NCI-H187 (cell line): ENCODE results near the gene NCKAP5.

Source experiments
- DNase-seq, 2 experiments: peaks; one replicate each; lab custom pipeline; 2025; lab: John Stamatoyannopoulos, UW

NCKAP5 gene

DNA sequence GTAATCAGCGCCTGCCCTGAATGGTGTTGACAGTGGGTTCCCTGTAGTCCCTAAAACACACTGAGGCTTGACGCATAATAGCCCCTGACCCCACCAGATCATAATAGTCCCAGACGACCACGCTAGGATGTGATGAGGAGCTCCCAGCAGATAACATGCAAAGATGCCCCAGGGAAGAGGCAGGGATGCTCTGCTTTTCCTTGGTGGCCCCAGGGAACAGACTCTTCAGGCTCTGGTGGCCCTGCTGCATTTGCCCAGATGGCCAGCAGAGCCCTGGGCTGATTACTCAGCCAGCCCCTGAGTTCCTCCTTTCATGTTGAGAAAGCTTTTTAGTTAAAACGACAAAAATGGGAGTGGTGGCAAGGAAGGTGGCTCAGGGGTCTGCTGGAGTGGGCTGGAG lies 5.9 kb upstream of the NCKAP5 start:
- DNase-seq: no peak

DNA sequence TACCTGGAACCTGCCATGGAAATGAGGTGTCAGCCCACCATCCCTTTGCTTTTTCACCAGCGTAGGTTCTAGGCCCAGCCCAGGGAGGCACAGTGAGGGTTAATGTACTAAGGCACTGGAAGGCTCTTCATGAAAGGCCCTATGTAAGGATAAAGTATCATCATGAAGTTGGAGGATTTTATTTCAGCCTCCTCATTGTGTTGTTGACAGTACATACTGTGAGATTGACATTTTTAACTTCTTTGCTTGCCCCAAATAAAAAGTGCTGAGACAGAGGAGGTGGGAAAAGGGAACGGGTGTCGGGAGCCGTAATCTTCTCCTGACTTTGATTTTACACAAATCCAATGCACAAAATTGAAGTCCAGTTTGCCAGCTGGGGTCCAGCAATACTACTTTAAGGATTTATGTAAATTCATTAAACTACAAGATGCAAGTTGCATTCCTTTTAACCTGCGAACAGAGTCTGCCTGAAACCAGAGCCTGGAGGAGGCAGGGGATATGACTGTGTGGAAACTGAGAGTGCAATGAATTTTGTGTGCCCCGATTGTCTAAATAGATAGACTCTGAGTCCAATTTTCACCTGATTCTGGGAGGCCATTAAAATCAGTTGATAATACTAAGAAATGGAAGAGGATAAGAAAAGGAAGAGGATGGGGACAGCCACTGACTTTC lies 5.4 kb upstream of the NCKAP5 start:
- DNase-seq: no peak

DNA sequence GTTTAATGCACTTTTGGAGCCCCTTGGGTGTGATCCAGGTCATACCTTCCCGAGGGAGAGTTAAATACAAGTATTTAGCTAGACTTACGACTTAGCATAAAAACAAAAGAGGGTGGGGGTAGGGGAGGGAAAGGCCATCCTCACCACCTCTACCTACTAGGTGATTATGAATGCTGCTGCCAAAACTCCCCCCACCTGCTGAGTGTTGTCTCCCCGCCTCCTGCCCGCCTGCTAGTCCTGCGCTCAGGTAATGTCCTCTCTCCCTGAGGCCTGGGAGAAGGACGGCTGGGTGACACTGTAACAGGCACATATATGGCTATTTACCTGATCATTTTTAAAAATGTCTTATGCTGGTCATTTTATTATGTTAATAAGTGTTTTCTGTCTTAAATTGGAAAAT lies 3.0 kb upstream of the NCKAP5 start:
- no peak for DNase-seq

DNA sequence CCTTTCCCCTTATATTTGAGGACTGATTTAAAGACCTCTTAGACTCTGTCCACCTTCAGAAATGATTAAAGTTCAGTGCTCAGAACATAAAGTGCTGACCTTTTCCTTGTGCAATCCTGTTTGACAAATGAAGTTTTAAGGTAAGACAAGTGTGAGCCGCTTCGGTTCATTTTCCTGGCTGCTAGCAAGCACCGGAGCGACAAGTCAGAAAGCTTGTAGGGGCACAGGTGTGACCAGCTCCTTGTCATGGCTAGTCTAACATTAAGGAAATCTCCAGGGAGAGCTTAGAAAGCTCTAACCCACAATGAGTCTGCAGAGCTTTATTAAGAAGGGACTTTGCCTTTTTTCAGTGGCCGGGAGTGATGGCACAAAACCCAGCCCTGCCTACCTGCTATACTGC lies 2.3 kb upstream of the NCKAP5 start:
- peak; percentile 16 to 20 for DNase-seq

DNA sequence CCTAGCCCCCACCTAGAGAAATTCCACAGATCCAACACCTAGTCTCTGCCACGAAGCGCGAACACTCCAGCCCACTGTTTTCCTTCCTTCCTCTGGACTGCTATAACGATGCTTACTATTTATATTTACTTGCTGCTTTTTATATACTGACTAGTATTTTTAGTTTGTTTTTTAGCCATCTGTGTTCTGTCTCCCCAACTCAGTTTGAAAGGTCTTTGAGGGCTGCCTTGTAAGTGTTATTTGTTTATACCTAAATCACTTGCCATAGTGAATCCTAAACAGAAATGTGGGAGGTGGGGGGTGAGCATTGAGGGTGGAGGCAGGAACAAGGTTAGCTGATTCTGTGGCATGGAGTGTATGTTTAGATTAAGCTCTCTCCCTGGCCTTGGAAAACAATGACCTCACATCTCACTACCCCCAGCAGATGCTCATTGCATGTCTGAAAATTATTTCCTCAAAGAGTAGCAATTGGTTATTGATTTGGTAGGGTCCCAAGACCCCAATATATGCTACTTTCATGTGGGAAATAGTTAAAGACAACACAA lies 1.1 kb upstream of the NCKAP5 start:
- no peak for DNase-seq

DNA sequence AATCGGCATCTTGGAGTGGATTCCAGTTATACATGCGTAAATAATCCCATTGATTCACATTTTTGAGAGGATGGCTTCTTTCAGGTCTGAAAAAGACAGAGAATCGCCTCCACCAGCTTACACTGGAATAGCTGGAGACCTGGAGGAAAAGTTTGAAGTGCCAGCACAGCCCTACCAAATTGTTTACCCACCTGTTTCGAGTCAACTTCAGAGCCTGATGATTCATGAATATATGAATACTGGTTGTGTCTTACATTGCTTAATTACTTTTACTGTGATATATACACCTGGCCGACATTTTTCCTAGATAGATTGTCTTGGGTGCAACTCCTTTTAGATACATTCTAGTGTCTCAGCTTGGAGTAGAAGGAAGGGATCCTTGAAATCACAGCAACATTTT lies 335 bp upstream of the NCKAP5 start:
- DNase-seq: no peak

DNA sequence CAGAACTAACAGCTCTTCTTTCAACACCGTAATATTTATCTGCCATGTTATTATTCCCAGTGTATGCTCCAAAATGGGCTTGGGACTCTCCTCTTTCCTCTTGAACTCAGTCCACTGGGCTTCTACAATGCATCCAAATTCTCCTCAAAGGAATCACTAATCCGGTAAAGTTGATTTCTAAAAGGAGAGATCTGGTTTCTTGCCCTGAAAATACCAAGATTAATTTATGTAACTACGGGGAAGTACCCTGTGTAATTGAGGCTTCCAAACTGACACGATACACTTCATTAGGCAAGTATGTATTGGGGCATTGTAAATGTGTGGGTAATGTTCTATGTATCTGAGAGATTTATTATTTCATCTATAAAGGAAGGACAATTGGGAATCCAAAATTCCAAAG lies 5.7 kb downstream of the NCKAP5 start:
- DNase-seq: no peak

DNA sequence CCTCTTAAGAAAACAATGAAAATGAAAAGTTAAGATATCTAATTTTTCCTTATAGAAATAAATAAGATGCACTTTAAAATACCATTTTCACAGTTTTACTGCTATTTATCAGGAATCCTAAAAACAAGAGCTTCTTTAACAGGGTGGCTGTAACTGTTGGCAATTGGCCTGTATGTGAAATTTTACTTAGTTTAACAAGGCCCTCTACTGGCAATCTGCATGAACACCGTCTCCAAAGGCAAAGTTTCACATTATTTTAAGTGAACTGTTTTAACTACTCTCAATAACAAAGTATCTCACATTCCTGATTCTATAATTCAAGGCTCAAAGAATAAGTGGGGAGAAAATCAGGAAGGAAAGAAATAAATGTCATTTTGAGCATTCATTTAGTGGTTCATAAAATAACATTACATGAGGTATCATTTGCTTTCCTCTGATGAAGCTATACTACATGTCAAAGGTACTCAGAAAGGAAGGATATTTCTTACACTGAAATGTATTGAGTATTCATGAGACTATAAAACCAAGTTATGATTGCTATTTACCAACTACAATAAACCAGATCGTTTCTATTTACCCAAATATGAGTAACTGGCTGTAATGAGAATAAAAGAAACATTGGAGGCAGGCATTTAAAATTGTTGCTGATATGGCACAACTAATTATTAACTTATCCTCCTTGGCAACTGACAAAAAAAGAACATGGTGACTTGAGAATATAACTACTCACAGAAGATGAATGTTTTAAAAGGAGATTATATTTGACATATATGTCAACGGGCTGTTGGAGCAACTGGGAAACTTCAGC lies 7.0 kb downstream of the NCKAP5 start:
- no peak for DNase-seq

DNA sequence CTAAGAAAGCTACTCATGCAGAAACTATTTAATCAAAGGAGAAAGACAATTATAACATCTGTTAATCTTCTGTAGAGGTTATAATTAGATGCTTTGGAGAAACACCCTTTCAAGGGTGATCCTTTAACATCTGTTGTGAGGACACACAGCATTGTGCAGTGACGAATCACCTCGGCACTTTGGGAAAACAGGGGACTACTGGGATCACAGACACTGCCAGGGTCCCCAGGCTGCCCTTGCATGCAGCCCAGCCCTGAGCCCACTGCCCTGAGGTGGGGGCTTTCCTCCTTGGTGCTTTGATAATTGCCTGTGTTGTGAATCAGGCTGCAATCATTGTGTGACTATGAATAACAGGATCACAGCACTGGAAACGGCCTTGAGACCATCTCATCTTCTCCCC lies 10.6 kb downstream of the NCKAP5 start:
- no peak for DNase-seq

DNA sequence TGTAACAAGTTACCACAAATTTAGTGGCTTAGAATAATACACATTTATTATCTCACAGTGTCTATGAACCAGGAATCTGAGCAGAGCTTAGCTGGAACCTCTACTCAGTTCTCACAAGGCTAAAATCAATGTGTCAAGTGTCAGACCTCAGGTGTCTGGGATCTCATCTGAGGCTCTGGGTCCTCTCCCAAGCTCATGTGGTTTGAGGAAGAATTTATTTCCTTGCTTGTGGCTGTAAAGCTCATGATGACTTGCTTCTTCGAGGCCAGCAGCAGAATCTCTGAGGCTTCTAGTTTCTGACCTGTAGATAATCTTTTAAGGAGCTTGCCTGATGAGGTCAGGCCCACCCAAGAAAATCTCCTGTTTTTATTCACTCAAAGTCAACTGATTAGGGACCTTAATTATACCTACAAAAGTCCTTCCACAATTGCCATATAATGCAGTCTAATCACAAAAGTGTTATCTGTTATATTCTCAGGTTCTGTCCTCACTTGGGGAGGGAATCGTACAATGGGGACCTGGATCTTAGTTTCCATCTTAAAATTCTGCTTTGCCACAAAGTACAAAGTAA lies 14.3 kb downstream of the NCKAP5 start:
- DNase-seq: no peak

DNA sequence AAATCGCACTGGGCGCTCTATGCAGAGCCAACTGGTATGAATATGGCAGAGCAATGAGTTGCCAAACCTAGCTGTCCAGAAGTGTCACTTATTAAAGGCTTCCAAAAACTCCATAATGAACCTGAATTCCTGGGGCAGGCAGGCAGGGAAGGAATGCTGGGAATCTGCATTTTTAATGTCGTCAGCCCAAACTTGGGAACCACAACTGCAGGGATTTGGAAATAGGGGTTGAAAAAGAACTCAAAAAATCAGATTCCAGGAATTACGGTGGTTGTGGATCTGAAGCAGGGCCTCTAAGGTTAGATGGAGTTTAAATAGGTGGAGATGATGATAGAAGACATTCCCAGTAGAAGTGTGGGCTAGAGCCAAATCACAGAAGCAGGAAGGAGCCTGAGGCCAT lies 15.0 kb downstream of the NCKAP5 start:
- DNase-seq: no peak

DNA sequence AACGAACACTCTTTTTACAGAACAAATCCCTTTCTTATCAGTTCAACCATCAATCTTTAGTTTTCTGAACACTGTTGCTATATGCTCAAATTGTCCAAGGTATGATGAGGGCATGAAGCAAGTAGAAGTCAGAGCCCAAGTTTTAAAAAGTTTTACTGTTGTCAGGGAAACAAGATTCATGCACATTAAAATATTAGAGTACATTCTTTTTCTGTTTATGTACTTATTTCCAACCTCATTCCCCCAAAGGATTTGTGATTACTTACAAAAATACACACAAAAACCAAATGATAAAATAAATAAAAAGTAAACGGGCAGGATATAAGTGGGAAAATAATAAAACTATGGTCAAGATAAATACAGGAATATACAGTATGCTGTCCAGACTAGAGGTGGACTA lies 15.4 kb downstream of the NCKAP5 start:
- no peak for DNase-seq

DNA sequence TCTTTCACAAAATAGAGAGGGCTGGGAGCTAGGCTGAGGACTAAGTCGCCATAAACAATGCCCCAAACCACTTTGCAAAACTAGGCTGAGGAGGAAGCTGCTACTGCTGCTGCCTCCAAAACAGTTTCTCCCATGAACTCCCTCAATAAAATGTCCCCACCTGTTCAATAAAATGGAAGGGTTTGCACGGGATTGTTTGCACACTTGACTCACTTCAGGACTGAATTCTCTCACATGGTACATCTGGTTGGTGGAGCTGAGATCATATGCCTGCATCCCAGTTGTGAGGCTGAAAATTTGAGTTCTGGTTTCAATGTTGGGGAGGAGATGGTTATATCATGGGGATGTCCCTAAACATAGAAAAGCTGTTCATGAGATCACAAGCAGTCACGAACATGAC lies 26.5 kb downstream of the NCKAP5 start:
- no peak for DNase-seq

DNA sequence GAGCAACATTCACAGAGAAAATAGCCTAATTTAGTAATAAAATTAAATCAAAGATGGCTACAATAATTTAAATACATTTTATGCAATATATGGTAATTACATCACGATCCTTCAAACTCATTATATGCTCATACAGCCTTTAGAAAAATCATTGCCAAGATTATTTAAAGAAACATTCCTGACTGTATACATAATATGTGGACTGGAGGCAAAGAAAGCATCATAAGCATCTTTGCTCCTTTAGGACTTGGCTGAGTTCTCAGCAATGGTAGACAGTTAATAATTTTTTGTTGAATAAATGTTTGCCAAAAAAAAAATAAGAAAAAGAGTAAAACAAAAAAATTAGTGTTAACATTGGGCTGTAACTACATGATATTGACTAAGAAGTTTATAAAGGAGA lies 26.9 kb downstream of the NCKAP5 start:
- no peak for DNase-seq

DNA sequence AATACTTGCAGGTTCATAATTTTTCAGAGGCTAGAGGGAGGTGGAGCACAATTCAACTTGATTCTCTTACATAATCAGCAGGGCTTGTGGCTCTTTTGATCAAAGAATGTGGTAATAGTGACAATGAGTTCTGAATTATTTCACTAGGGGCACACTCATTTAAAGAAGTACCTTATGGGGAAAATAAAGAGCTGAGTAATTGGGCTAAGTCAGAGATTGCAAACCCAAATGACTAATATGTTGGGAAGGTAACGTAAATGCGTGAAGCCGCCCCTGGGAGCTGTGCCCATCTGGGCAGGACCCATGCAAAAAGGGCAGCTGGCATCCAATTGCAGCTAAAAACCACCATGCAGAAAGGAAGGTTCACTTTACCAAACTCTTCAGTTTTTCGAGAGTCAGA lies 35.3 kb downstream of the NCKAP5 start:
- DNase-seq: no peak

DNA sequence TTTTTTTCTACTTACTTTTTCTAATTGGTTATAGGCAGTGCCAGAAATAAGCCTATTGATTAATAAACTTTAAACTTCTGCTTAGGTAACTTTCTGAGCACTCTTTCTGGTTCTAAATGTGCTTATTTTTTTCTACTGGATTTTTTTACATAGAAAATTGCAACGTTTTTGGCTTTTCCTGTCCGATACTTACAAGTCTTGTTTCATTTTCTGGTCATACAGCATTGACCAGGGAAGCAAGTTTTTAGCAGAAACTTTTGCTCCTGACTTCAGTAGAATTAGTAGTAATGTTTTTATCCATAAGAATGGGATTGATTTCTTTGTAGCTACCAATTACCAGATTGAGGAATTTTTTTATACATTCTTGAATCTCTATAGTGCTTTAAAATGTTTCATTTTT lies 36.9 kb downstream of the NCKAP5 start:
- DNase-seq: no peak

DNA sequence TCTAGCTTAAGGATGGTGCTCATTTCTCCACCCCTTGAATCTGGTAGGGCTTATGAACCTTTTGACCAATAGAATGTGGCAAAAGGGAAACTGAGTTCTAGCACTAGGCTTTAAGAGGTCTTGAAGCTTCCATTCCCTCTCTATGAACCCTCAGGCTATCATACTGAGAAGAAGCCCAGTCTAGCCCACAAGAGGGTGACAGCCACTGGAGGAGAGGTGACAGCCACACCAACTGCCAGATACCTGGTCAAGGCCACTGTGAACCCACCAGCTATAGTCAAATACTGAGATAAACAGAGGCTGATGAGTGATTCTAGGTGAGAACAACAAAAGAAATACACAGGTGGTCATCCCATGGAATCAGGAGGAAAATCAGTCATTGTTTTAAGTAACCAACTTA lies 37.6 kb downstream of the NCKAP5 start:
- no peak for DNase-seq

DNA sequence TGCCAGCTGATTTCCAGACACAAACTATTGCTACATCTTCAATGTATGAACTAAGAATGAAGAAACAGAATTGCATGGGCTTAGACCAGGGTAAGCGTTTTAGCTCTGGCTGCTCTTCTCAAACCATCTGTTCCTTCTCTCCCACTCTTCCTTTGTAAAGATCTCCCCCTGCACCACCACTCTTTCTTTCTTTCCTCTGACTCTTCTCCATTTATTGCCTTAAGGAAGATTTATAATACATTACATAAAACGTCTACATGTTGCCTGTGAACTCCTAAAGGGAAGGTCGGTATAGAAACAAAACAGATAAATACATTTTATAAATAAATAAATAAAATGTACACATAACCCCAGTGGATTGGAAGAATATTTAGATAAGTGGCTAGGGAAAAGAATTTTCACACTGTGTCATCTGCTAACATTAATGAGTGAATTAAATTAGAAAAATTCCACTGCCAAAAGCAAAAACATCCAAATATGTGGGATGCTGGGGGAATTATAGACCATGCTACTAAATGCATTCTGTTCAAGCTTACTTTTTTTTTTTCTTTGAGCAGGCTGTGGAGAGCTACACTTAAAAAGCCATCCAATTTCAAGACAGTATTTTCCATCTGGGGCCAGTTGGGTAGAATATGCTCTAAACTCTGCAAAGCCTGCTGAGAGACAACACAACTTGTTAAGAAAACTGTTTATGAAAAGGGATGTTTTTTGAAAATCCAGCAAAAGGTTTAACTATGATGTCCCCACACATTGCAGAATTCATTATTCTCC lies 41.5 kb downstream of the NCKAP5 start:
- DNase-seq: no peak

DNA sequence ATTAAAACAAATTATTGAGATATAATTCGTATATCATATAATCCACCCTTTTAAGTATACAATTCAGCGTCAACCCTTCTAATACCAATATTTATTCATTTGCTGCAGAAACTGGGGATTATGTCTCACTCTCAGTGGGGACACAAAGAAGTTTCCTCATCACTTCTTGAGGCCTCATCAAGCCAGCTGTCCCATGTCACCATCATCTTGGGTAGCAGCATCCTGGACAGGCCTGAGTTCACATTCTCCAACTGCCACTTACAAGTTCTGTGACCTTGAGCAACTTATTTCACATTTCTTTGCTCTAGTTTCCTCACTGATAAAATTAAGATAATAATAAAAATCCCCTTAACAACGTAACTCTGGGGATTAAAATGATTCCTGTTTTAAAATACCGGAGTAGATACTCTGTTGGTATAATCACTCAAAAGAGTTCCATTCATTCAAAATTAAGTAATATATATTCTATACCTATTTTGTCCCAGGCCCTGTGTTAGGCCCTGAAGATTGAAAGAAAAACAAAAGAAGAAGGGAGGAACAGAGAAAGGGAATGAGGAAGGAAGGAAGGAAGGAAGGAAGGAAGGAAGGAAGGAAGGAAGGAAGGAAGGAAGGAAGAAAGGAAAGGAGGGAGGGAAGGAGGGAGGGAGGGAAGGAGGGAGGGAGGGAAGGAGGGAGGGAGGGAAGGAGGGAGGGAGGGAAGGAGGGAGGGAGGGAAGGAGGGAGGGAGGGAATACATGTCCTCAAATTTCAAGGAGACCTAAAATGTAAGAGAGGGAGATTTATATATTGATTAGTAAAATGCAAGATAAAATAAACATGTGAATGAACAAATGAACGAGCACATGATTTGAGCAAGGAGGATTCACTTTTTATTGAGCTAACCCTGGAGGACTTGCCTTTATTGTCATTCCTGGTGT lies 42.4 kb downstream of the NCKAP5 start:
- DNase-seq: no peak

DNA sequence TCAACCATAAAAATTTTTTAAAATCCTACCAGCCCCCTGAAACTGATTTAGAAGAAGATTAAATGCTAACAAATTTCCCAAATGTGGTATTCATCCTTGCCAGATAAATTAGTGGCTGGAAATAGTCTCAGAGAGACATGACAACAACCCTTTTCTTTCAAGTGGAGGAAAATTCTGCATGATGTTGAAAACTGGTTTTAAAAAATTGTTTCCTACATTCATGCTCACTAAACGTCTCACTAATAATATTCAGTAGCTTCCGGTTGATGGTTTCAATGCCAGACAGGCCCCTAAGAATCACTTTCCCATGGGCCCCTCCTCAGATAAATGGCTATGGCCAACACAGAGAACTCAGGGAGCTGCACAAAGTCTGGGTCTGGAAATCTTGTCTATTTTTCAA lies 43.2 kb downstream of the NCKAP5 start:
- no peak for DNase-seq

DNA sequence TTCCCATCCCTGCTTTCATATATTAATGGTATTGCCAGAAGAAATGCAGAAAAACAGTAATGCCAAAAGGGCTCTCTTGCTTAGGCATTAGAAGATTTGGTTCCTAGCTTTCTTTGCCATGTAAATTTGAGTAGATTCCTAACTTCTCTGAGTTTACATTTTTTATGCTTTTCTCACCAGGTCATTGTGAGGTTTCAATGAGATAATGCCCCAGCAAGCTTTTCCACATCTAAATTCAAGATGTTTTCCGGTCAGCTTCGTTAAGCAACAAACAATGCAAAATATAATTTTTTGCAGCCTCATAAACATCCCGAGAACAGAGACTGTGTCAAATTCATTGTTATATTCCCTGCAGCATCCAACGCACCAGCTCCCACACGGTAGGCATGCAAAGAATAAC lies 44.9 kb downstream of the NCKAP5 start:
- no peak for DNase-seq
